H9 (cell line): Measurements from ENCODE around the gene TLE5. TPM values are rescaled to one million over a fixed set of nuclear protein-coding genes. Genes with fewer than 3 reads are reported as not detected.

Source experiments
- DNase-seq: peaks from one replicate; pipeline ENCODE4 v3.0.0-alpha.2; 2017
- H2AFZ ChIP-seq: one replicate; pipeline ENCODE4 v1.6.1; 2013; ENCODE audit warnings: mild to moderate bottlenecking, low read length, control low read depth, moderate library complexity
- H2AK5ac ChIP-seq: 2 replicates; pipeline ENCODE4 v1.6.1; 2013; ENCODE audit warnings: low read length, control low read depth, mixed read lengths; ENCODE audit not compliant: insufficient read length
- H2BK120ac ChIP-seq: one replicate; pipeline ENCODE4 v1.6.1; 2013; ENCODE audit warnings: low read depth, mild to moderate bottlenecking, low read length, control low read depth, inconsistent platforms; ENCODE audit not compliant: poor library complexity, severe bottlenecking
- H2BK12ac ChIP-seq: 2 replicates; pipeline ENCODE4 v1.6.1; 2013; ENCODE audit warnings: low read length, control low read depth, mixed read lengths, low read depth; ENCODE audit not compliant: insufficient read length
- H2BK15ac ChIP-seq: 2 replicates; pipeline ENCODE4 v1.6.1; 2013; ENCODE audit warnings: low read depth, low read length, control low read depth
- H2BK20ac ChIP-seq: one replicate; pipeline ENCODE4 v1.6.1; 2013; ENCODE audit warnings: low read depth, mild to moderate bottlenecking, low read length, control low read depth, inconsistent platforms; ENCODE audit not compliant: poor library complexity, severe bottlenecking
- H2BK5ac ChIP-seq: 2 replicates; pipeline ENCODE4 v1.6.1; 2013; ENCODE audit warnings: low read length, control low read depth, mixed read lengths; ENCODE audit not compliant: insufficient read length
- H3K14ac ChIP-seq: 2 replicates; pipeline ENCODE4 v1.6.1; 2013; ENCODE audit warnings: low read length, control low read depth; ENCODE audit not compliant: insufficient read depth
- H3K18ac ChIP-seq: 2 replicates; pipeline ENCODE4 v1.6.1; 2013; ENCODE audit warnings: low read depth, mild to moderate bottlenecking, mixed read lengths, low read length, control low read depth; ENCODE audit not compliant: insufficient read length
- H3K23ac ChIP-seq: 2 replicates; pipeline ENCODE4 v1.6.1; 2013; ENCODE audit warnings: low read length, control low read depth, mixed read lengths, low read depth; ENCODE audit not compliant: insufficient read length
- H3K23me2 ChIP-seq: 2 replicates; pipeline ENCODE4 v1.6.1; 2013; ENCODE audit warnings: low read depth, mild to moderate bottlenecking, mixed read lengths, low read length, control low read depth; ENCODE audit not compliant: insufficient read length, poor library complexity, severe bottlenecking
- H3K27ac ChIP-seq: 2 replicates; pipeline ENCODE4 v1.5.1; 2013; ENCODE audit warnings: low read length, control low read depth, mixed read lengths, low read depth; ENCODE audit not compliant: insufficient read length
- H3K27me3 ChIP-seq: 2 replicates; pipeline ENCODE4 v1.6.1; 2013; ENCODE audit warnings: low read length, control low read depth, inconsistent platforms; ENCODE audit not compliant: insufficient read depth
- H3K4ac ChIP-seq: 2 replicates; pipeline ENCODE4 v1.6.1; 2013; ENCODE audit warnings: low read depth, mild to moderate bottlenecking, control low read depth, inconsistent platforms, low read length, moderate library complexity
- H3K4me1 ChIP-seq: 2 replicates; pipeline ENCODE4 v1.6.1; 2013; ENCODE audit warnings: low read length, control low read depth, inconsistent platforms; ENCODE audit not compliant: insufficient read depth
- H3K4me2 ChIP-seq: 2 replicates; pipeline ENCODE4 v1.6.1; 2013; ENCODE audit warnings: low read length, control low read depth, mixed read lengths; ENCODE audit not compliant: insufficient read length, insufficient read depth
- H3K56ac ChIP-seq: 2 replicates; pipeline ENCODE4 v1.6.1; 2013; ENCODE audit warnings: low read depth, mild to moderate bottlenecking, mixed read lengths, low read length, control low read depth; ENCODE audit not compliant: insufficient read length
- H3K79me1 ChIP-seq: 2 replicates; pipeline ENCODE4 v1.6.1; 2013; ENCODE audit warnings: low read depth, mild to moderate bottlenecking, moderate library complexity, low read length, control low read depth, inconsistent platforms; ENCODE audit not compliant: insufficient read depth, poor library complexity, severe bottlenecking
- H3K79me2 ChIP-seq: 2 replicates; pipeline ENCODE4 v1.6.1; 2013; ENCODE audit warnings: low read length, control low read depth, inconsistent platforms; ENCODE audit not compliant: insufficient read depth
- H3K9ac ChIP-seq: 2 replicates; pipeline ENCODE4 v1.6.1; 2013; ENCODE audit warnings: low read length, control low read depth, mixed read lengths; ENCODE audit not compliant: insufficient read length; ENCODE audit errors: extremely low read depth
- H3K9me3 ChIP-seq: one replicate; pipeline ENCODE4 v1.6.1; 2013; ENCODE audit warnings: low read depth, low read length, inconsistent platforms; ENCODE audit not compliant: control insufficient read depth
- H3T11ph ChIP-seq: one replicate; pipeline ENCODE4 v1.6.1; 2013; ENCODE audit warnings: mild to moderate bottlenecking, low read length, control low read depth, inconsistent platforms
- H4K20me1 ChIP-seq: one replicate; pipeline ENCODE4 v1.6.1; 2013; ENCODE audit not compliant: control insufficient read depth, insufficient read length, insufficient read depth
- H4K5ac ChIP-seq: 2 replicates; pipeline ENCODE4 v1.6.1; 2013; ENCODE audit warnings: low read depth, mild to moderate bottlenecking, mixed read lengths, low read length, control low read depth; ENCODE audit not compliant: insufficient read length
- H4K8ac ChIP-seq: replicated peaks from 2 replicates; pipeline ENCODE4 v1.6.1; 2013; ENCODE audit warnings: low read length, control low read depth, mixed read lengths, low read depth; ENCODE audit not compliant: insufficient read length
- H4K91ac ChIP-seq: 2 replicates; pipeline ENCODE4 v1.6.1; 2013; ENCODE audit warnings: low read depth, mild to moderate bottlenecking, moderate library complexity, mixed read lengths, low read length, control low read depth; ENCODE audit not compliant: insufficient read length
- H3K27ac Mint-ChIP-seq, 3 experiments: 2 replicates in 2 of 3; 3 replicates in 1 of 3; pipeline ENCODE4 v1.8.0; 2020 to 2021; ENCODE audit warnings: mixed read lengths in 3 of 3, mild to moderate bottlenecking in 1 of 3, moderate library complexity in 1 of 3
- H3K27me3 Mint-ChIP-seq: 2 replicates; pipeline ENCODE4 v1.8.0; 2021; ENCODE audit warnings: low read depth, mild to moderate bottlenecking, moderate library complexity, mixed read lengths
- H3K36me3 Mint-ChIP-seq, 3 experiments: 2 replicates in 2 of 3; 3 replicates in 1 of 3; pipeline ENCODE4 v1.8.0; 2020 to 2021; ENCODE audit warnings: low read depth in 3 of 3, mixed read lengths in 3 of 3; ENCODE audit not compliant: insufficient read depth in 1 of 3
- H3K4me1 Mint-ChIP-seq, 2 experiments: 2 replicates each; pipeline ENCODE4 v1.8.0; 2020; ENCODE audit warnings: mixed read lengths in 2 of 2
- H3K4me3 Mint-ChIP-seq, 2 experiments: 2 replicates in 1 of 2; 3 replicates in 1 of 2; pipeline ENCODE4 v1.8.0; 2020 to 2021; ENCODE audit warnings: mild to moderate bottlenecking in 2 of 2, mixed read lengths in 2 of 2, moderate library complexity in 1 of 2
- H3K9me3 Mint-ChIP-seq, 2 experiments: 2 replicates in 1 of 2; 3 replicates in 1 of 2; pipeline ENCODE4 v1.8.0; 2020; ENCODE audit warnings: mild to moderate bottlenecking in 2 of 2, mixed read lengths in 2 of 2, moderate library complexity in 1 of 2
- whole genome bisulfite sequencing: extraction: QIAGEN DNeasy Blood & Tissue Kit; methylation state at CpG from one replicate; pipeline ENCODE4 v1.1.7; 2013; ENCODE audit warnings: missing lambda C conversion rate, low lambda C conversion rate, mixed read lengths; ENCODE audit not compliant: insufficient read length; ENCODE audit errors: extremely low coverage; 5-methylcytosine and 5-hydroxymethylcytosine counted together
- total RNA-seq: library from RNA; stranded (reverse); gene quantifications from 2 replicates; pipeline ENCODE4 v1.2.1, GENCODE V29; 2021
- TF ChIP-seq, protein P1 (sequence below): fragments of 200-600 bp; sonication (generic); conservative IDR thresholded peaks from 3 replicates; pipeline ENCODE4 v1.8.0; 2021; ENCODE audit warnings: antibody characterized with exemption, mild to moderate bottlenecking

Gene TLE5
- total RNA-seq, 1 experiment from 2014 or later = 221 TPM

GRCh38 chr19:3082331-3082730 is 20.0 kb upstream of the TLE5 start:
- Histone ChIP-seq H4K5ac (no peak overlapping the region), H3K9me3 (no peaks in the 10 kb centered on the region), H3K23me2 (no peaks in the 10 kb centered on the region), H2BK12ac (no peak overlapping the region), H2AK5ac (no peak overlapping the region), H4K20me1 (no peaks in the 10 kb centered on the region), H3K79me1 (no peaks in the 10 kb centered on the region), H3T11ph (no peak overlapping the region), H2BK20ac (no peak overlapping the region), H3K14ac (no peak overlapping the region), H3K23ac (no peak overlapping the region), H2AFZ (no peak overlapping the region), H3K4me2 (no peak overlapping the region), H4K8ac (no peak overlapping the region), H3K79me2 (no peaks in the 10 kb centered on the region), H3K56ac (no peak overlapping the region), H4K91ac (no peak overlapping the region), H2BK5ac (no peak overlapping the region), H2BK120ac (no peak overlapping the region), H3K4me1 (no peaks in the 10 kb centered on the region), H3K27me3 (no peaks in the 10 kb centered on the region), H3K27ac (no peak overlapping the region), H3K18ac (no peak overlapping the region), H3K4ac (no peak overlapping the region), H3K9ac (no peak overlapping the region), H2BK15ac (no peak overlapping the region)
- H3K36me3 Mint-ChIP-seq = no peaks in the 10 kb centered on the region; a peak in 1 of 7 replicates
- H3K27ac Mint-ChIP-seq = no peak overlapping the region
- H3K4me3 Mint-ChIP-seq = no peak overlapping the region
- no peak for DNase-seq
- H3K9me3 Mint-ChIP-seq = peaks cover 2 to 3% of the 10 kb centered on the region in 2 experiments; a peak in 3 of 5 replicates
- TF ChIP-seq, protein P1, sequence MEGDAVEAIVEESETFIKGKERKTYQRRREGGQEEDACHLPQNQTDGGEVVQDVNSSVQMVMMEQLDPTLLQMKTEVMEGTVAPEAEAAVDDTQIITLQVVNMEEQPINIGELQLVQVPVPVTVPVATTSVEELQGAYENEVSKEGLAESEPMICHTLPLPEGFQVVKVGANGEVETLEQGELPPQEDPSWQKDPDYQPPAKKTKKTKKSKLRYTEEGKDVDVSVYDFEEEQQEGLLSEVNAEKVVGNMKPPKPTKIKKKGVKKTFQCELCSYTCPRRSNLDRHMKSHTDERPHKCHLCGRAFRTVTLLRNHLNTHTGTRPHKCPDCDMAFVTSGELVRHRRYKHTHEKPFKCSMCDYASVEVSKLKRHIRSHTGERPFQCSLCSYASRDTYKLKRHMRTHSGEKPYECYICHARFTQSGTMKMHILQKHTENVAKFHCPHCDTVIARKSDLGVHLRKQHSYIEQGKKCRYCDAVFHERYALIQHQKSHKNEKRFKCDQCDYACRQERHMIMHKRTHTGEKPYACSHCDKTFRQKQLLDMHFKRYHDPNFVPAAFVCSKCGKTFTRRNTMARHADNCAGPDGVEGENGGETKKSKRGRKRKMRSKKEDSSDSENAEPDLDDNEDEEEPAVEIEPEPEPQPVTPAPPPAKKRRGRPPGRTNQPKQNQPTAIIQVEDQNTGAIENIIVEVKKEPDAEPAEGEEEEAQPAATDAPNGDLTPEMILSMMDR = no peak
- peaks cover 4% of the 10 kb centered on the region; the same call in 1 of the 2 replicates for H3K27me3 Mint-ChIP-seq
- no CpG with 5 or more reads among the region's 10 CpGs for WGBS
- H3K4me1 Mint-ChIP-seq = no peaks in the 10 kb centered on the region
